ENCODE measurements around the gene MINDY1.

The MINDY1 gene

GRCh38 chr1:150976879-150977694 lies 29.6 kb downstream of the MINDY1 start:
- Histone ChIP-seq H3K4me3 (peak overlapping the region; percentile 4), H3K27ac (peak overlapping the region; percentile 81 to 86)
- DNase-seq (ENCODE audit: low spot score), result peak; percentile 93
- no peak for TF ChIP-seq CTCF (IDR thresholded peaks at IDR 0.05)

- TF ChIP-seq CTCF (IDR thresholded peaks at IDR 0.05), result no peak
- Histone ChIP-seq H3K4me3 (no peak overlapping the region), H3K27ac (peak overlapping the region; percentile 81 to 86)
- no peak for DNase-seq (ENCODE audit: low spot score)
Observed at GRCh38 chr1:150976401-150976821, 30.3 kb downstream of the MINDY1 start.

GRCh38 chr1:150974580-150975478 lies 31.9 kb downstream of the MINDY1 start, which contains the start of gene CERS2:
TSS of gene CERS2 (minus strand) at chr1:150974835. CDS start at chr1:150969090, 5,745 bp downstream.
- DNase-seq (ENCODE audit: low spot score), result peak; percentile 86
- Histone ChIP-seq H3K27ac (peak within 1 kb of the TSS; percentile 96 to 98), H3K4me3 (peak within 1 kb of the TSS; percentile 93)
- no peak for TF ChIP-seq CTCF (IDR thresholded peaks at IDR 0.05)

GRCh38 chr1:150973836-150974579 lies 32.7 kb downstream of the MINDY1 start:
- TF ChIP-seq CTCF (IDR thresholded peaks at IDR 0.05), result no peak
- no peak for DNase-seq (ENCODE audit: low spot score)
- Histone ChIP-seq H3K27ac (peak overlapping the region; percentile 96 to 98), H3K4me3 (peak overlapping the region; percentile 93)

GRCh38 chr1:150973258-150973835 lies 33.4 kb downstream of the MINDY1 start:
- Histone ChIP-seq H3K4me3 (peak overlapping the region; percentile 93), H3K27ac (peak overlapping the region; percentile 96 to 98)
- TF ChIP-seq CTCF (IDR thresholded peaks at IDR 0.05), result no peak
- no peak for DNase-seq (ENCODE audit: low spot score)

- no peak for DNase-seq (ENCODE audit: low spot score)
- Histone ChIP-seq H3K27ac (peak overlapping the region; percentile 96 to 98), H3K4me3 (peak overlapping the region; percentile 93)
- TF ChIP-seq CTCF (IDR thresholded peaks at IDR 0.05), result no peak
Observed at GRCh38 chr1:150972417-150972940, 34.2 kb downstream of the MINDY1 start.

Data from coronary artery (tissue), 2 donors.